Esophagus squamous epithelium (tissue), 5 donors: ENCODE results near the gene KNCN. TPM values are rescaled to one million over a fixed set of nuclear protein-coding genes. Genes with fewer than 3 reads are reported as not detected.

Experiments used
- DNase-seq: peaks from one replicate; lab custom pipeline; 2025; lab: John Stamatoyannopoulos, UW
- H3K27ac ChIP-seq, 4 donors: fragments of 200-600 bp; sonication (generic); one replicate each; pipeline ENCODE4 v1.5.1; 2016 to 2019; ENCODE audit warnings: mild to moderate bottlenecking in 1 of 4
- H3K27me3 ChIP-seq, 4 donors: fragments of 200-600 bp; sonication (generic); 1 replicate in 3 of 4; 2 replicates in 1 of 4; pipeline versions ENCODE4 v1.5.1 to v1.6.0; 2017 to 2021; ENCODE audit warnings: antibody characterized with exemption in 1 of 4
- H3K36me3 ChIP-seq, 3 donors: fragments of 200-600 bp; sonication (generic); one replicate each; pipeline ENCODE4 v1.5.1; 2016 to 2019
- H3K4me1 ChIP-seq, 3 donors: fragments of 200-600 bp; sonication (generic); one replicate each; pipeline ENCODE4 v1.5.1; 2017 to 2019
- H3K4me3 ChIP-seq, 4 donors: fragments of 200-600 bp; sonication (generic); 1 replicate in 3 of 4; 2 replicates in 1 of 4; pipeline ENCODE4 v1.5.1; 2016 to 2019; ENCODE audit warnings: mild to moderate bottlenecking in 2 of 4, moderate library complexity in 1 of 4
- H3K9me3 ChIP-seq, 3 donors: fragments of 200-600 bp; sonication (generic); one replicate each; pipeline ENCODE4 v1.5.1; 2016 to 2019
- POLR2A ChIP-seq, 4 donors: fragments of 450-650 bp; IDR thresholded peaks; one replicate each; pipeline ENCODE4 v1.6.1; 2017; ENCODE audit warnings: antibody characterized with exemption in 4 of 4, mild to moderate bottlenecking in 4 of 4, moderate library complexity in 3 of 4
- WGBS, 2 donors: methylation state at CpG; one replicate each; pipeline ENCODE4 v1.1.5; 2018; 5-methylcytosine and 5-hydroxymethylcytosine counted together
- intact Hi-C: fragments of 100-400 bp; cut with DNase I; formaldehyde crosslinking; loops from one replicate; pipeline ENCODE4 v1.15.0; 2022
- total RNA-seq, 4 donors: library from RNA; depleted of rRNA; stranded (reverse); fragments of >200 nt; gene quantifications; one replicate each; pipeline ENCODE4 v1.1.0, GENCODE V29; 2016
- TF ChIP-seq, protein P1 (sequence below), 6 experiments: fragments of 450-650 bp in 4 of 6; fragments of 200-600 bp in 2 of 6; sonication (generic) in 2 of 6; IDR thresholded peaks; one replicate each; pipeline ENCODE4 v1.5.1; 2016 to 2019; ENCODE audit warnings: antibody characterized with exemption in 6 of 6, mild to moderate bottlenecking in 4 of 6, moderate library complexity in 4 of 6
- donor health status: DM: yes; HTN: yes; CAD: no.

Gene KNCN
- total RNA-seq, 4 donors from 2014 or later, result not detected

DNA sequence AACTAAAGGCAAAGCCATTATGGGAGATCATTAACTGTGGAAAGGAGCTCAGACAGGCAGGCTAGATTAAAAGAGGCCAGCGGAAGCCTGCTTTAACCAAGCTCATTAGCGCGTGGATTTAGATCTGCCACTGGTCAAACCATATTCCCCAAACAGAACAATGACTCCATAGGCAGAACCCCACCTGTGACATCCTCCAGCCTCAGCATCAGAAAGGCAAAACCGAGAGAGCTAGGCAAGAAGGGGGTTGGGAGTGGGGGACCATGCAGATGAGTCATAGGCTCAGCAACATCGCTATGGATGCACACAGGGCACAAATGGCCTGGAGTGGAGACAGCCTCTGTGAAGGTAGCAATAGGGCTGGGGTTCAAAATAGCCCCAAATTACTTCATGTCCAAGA, 32.0 kb upstream of the KNCN start:
- Histone ChIP-seq H3K4me1 (peaks cover 0 to 12% (median 2%) of the 10 kb centered on the region in 3 donors), H3K9me3 (no peaks in the 10 kb centered on the region), H3K4me3 (no peak overlapping the region), H3K27ac (no peak overlapping the region), H3K36me3 (peaks cover 9 to 97% (median 29%) of the 10 kb centered on the region in 3 donors), H3K27me3 (no peaks in the 10 kb centered on the region)
- WGBS, 2 donors, result 85 to 93% methylated on average over 5 of the region's 5 CpGs
- no peak for DNase-seq
- TF ChIP-seq POLR2A (IDR thresholded peaks at IDR 0.05), result no peak
- TF ChIP-seq, protein P1, sequence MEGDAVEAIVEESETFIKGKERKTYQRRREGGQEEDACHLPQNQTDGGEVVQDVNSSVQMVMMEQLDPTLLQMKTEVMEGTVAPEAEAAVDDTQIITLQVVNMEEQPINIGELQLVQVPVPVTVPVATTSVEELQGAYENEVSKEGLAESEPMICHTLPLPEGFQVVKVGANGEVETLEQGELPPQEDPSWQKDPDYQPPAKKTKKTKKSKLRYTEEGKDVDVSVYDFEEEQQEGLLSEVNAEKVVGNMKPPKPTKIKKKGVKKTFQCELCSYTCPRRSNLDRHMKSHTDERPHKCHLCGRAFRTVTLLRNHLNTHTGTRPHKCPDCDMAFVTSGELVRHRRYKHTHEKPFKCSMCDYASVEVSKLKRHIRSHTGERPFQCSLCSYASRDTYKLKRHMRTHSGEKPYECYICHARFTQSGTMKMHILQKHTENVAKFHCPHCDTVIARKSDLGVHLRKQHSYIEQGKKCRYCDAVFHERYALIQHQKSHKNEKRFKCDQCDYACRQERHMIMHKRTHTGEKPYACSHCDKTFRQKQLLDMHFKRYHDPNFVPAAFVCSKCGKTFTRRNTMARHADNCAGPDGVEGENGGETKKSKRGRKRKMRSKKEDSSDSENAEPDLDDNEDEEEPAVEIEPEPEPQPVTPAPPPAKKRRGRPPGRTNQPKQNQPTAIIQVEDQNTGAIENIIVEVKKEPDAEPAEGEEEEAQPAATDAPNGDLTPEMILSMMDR (IDR thresholded peaks at IDR 0.05), result no peak
- intact Hi-C loops, result no loop called here

GRCh38 chr1:46582972-46583371, 31.5 kb upstream of the KNCN start:
- intact Hi-C loops, result no loop called here
- 61 to 66% methylated on average over 5 to 7 of the region's 7 CpGs for WGBS, 2 donors
- no peaks in the 10 kb centered on the region for H3K27me3 ChIP-seq
- no peak overlapping the region for H3K27ac ChIP-seq
- H3K4me3 ChIP-seq, result no peak overlapping the region
- no peaks in the 10 kb centered on the region for H3K9me3 ChIP-seq
- H3K4me1 ChIP-seq, result peaks cover 0 to 12% (median 2%) of the 10 kb centered on the region in 3 donors
- peaks cover 12 to 100% (median 29%) of the 10 kb centered on the region in 3 donors for H3K36me3 ChIP-seq
- TF ChIP-seq, protein P1 (IDR thresholded peaks at IDR 0.05), result no peak
- no peak for TF ChIP-seq POLR2A (IDR thresholded peaks at IDR 0.05)
- no peak for DNase-seq

GRCh38 chr1:46581681-46582455, 30.4 kb upstream of the KNCN start:
- 72 to 73% methylated on average over 4 of the region's 4 CpGs for WGBS, 2 donors
- H3K4me3 ChIP-seq, result no peak overlapping the region
- H3K36me3 ChIP-seq, result peaks cover 14 to 100% (median 34%) of the 10 kb centered on the region in 3 donors
- no peak for DNase-seq
- no peaks in the 10 kb centered on the region for H3K9me3 ChIP-seq
- H3K27ac ChIP-seq, result peak overlapping the region in 2 of 4 donors; percentile 42 to 69
- intact Hi-C loops, result no loop called here
- no peaks in the 10 kb centered on the region for H3K27me3 ChIP-seq
- no peak for TF ChIP-seq POLR2A (IDR thresholded peaks at IDR 0.05)
- TF ChIP-seq, protein P1 (IDR thresholded peaks at IDR 0.05), result no peak
- H3K4me1 ChIP-seq, result peaks cover 0 to 12% (median 2%) of the 10 kb centered on the region in 3 donors

GRCh38 chr1:46580140-46580903, 28.9 kb upstream of the KNCN start:
- no peak overlapping the region for H3K4me3 ChIP-seq
- intact Hi-C loops, result no loop called here
- no peak for DNase-seq
- H3K4me1 ChIP-seq, result peaks cover 0 to 12% (median 2%) of the 10 kb centered on the region in 3 donors
- no peaks in the 10 kb centered on the region for H3K9me3 ChIP-seq
- no peaks in the 10 kb centered on the region for H3K27me3 ChIP-seq
- 81 to 86% methylated on average over 6 of the region's 6 CpGs for WGBS, 2 donors
- H3K36me3 ChIP-seq, result peaks cover 14 to 100% (median 30%) of the 10 kb centered on the region in 3 donors
- TF ChIP-seq, protein P1 (IDR thresholded peaks at IDR 0.05), result no peak
- TF ChIP-seq POLR2A (IDR thresholded peaks at IDR 0.05), result no peak
- H3K27ac ChIP-seq, result peak overlapping the region in 1 of 4 donors; percentile 60

GRCh38 chr1:46577671-46578070, 26.2 kb upstream of the KNCN start:
- H3K27me3 ChIP-seq, result no peaks in the 10 kb centered on the region
- no peak overlapping the region for H3K4me3 ChIP-seq
- intact Hi-C loops, result no loop called here
- TF ChIP-seq, protein P1 (IDR thresholded peaks at IDR 0.05), result no peak
- no peak for TF ChIP-seq POLR2A (IDR thresholded peaks at IDR 0.05)
- no peak for DNase-seq
- H3K27ac ChIP-seq, result no peak overlapping the region
- H3K36me3 ChIP-seq, result peaks cover 7 to 100% (median 22%) of the 10 kb centered on the region in 3 donors
- WGBS, 2 donors, result 83 to 94% methylated on average over 3 to 4 of the region's 4 CpGs
- H3K4me1 ChIP-seq, result peaks cover 0 to 14% (median 2%) of the 10 kb centered on the region in 3 donors
- no peaks in the 10 kb centered on the region for H3K9me3 ChIP-seq
